Measurements from ENCODE around the gene FITM2. TPM values are rescaled to one million over a fixed set of nuclear protein-coding genes. Genes with fewer than 3 reads are reported as not detected.
"Not testable (repeated sequence)": the region's sequence is repeated elsewhere in the genome, so short reads cannot be mapped to it uniquely, and the experiment has no call there.

Gene FITM2
- total RNA-seq, 2 experiments from 2014 or later = 2.0 to 2.1 TPM

- DNase-seq = no peak
- Mint-ChIP-seq H3K4me3 (no peak overlapping the region), H3K9me3 (no peaks in the 10 kb centered on the region), H3K27ac (no peak overlapping the region), H3K36me3 (ENCODE audit: low read depth) (peaks cover 6% of the 10 kb centered on the region), H3K27me3 (no peaks in the 10 kb centered on the region), H3K4me1 (ENCODE audit: low read depth) (peaks cover 11% of the 10 kb centered on the region)
- POLR2A ChIA-PET = no interaction called here
- ATAC-seq = no peak
- CTCF ChIA-PET = interaction anchor here (3.2 to 3.5 kb wide), 2 partner anchors 85 to 87 kb away, joined by 11 to 13 read pairs; no protein-coding TSS in a partner anchor
- intact Hi-C loops (cut with micrococcal nuclease) = no loop called here
- TF ChIP-seq CTCF (IDR thresholded peaks at IDR 0.05) = no peak
These were observed 8.9 kb downstream of the FITM2 start for GRCh38 chr20:44302026-44302669.

- H3K4me3 Mint-ChIP-seq = no peak overlapping the region
- H3K9me3 Mint-ChIP-seq = no peaks in the 10 kb centered on the region
- no peaks in the 10 kb centered on the region for H3K36me3 Mint-ChIP-seq (ENCODE audit: low read depth)
- ChIA-PET POLR2A (no interaction called here), CTCF (interaction anchor here (1.4 to 3.5 kb wide), 4 partner anchors 9 to 89 kb away, joined by 3 to 14 read pairs (median 12); partner anchors contain the start of gene FITM2)
- DNase-seq (no peak), ATAC-seq (no peak)
- TF ChIP-seq CTCF (IDR thresholded peaks at IDR 0.05) = no peak
- intact Hi-C loops (cut with micrococcal nuclease) = no loop called here
- peaks cover 11% of the 10 kb centered on the region for H3K4me1 Mint-ChIP-seq (ENCODE audit: low read depth)
- H3K27ac Mint-ChIP-seq = no peak overlapping the region
- no peaks in the 10 kb centered on the region for H3K27me3 Mint-ChIP-seq
These were observed 9.7 kb downstream of the FITM2 start for GRCh38 chr20:44301285-44301684.

- CTCF ChIA-PET = interaction anchor here (2.3 to 3.5 kb wide), 2 partner anchors 12 to 84 kb away, joined by 13 to 14 read pairs; partner anchors contain the start of gene FITM2
These were observed 11.9 kb downstream of the FITM2 start for GRCh38 chr20:44299011-44299535.

GRCh38 chr20:44297721-44298120 lies 13.3 kb downstream of the FITM2 start:
- no peaks in the 10 kb centered on the region for H3K36me3 Mint-ChIP-seq (ENCODE audit: low read depth)
- no peak for TF ChIP-seq CTCF (IDR thresholded peaks at IDR 0.05)

More at GRCh38 chr20:44299011-44299535, 11.9 kb downstream of the FITM2 start:
- H3K36me3 Mint-ChIP-seq (ENCODE audit: low read depth); intact Hi-C loops (cut with micrococcal nuclease); H3K27ac Mint-ChIP-seq; ATAC-seq; H3K4me3 Mint-ChIP-seq; DNase-seq; H3K27me3 Mint-ChIP-seq; H3K9me3 Mint-ChIP-seq: not testable (repeated sequence)
- POLR2A ChIA-PET = interaction anchor here (1.9 kb wide), 1 partner anchor 11 kb away, joined by 5 read pairs; no protein-coding TSS in a partner anchor
- peaks cover 13% of the 10 kb centered on the region for H3K4me1 Mint-ChIP-seq (ENCODE audit: low read depth)

GRCh38 chr20:44296011-44296410 lies 15.0 kb downstream of the FITM2 start:
- CTCF ChIA-PET = no interaction called here
- TF ChIP-seq CTCF (IDR thresholded peaks at IDR 0.05) = no peak
- POLR2A ChIA-PET = no interaction called here
- ATAC-seq = no peak
- Mint-ChIP-seq H3K36me3 (ENCODE audit: low read depth) (no peaks in the 10 kb centered on the region), H3K4me3 (no peak overlapping the region), H3K4me1 (ENCODE audit: low read depth) (peaks cover 4% of the 10 kb centered on the region), H3K27ac (no peak overlapping the region), H3K9me3 (no peaks in the 10 kb centered on the region), H3K27me3 (no peaks in the 10 kb centered on the region)
- intact Hi-C loops (cut with micrococcal nuclease) = no loop called here
- DNase-seq = no peak

More at GRCh38 chr20:44297721-44298120, 13.3 kb downstream of the FITM2 start:
- CTCF ChIA-PET = interaction anchor here (1.1 kb wide), 1 partner anchor 81 kb away, joined by 3 read pairs; no protein-coding TSS in a partner anchor
- no peak for DNase-seq
- Mint-ChIP-seq H3K9me3 (no peaks in the 10 kb centered on the region), H3K27ac (no peak overlapping the region), H3K4me1 (ENCODE audit: low read depth) (peaks cover 12% of the 10 kb centered on the region), H3K27me3 (no peaks in the 10 kb centered on the region), H3K4me3 (no peak overlapping the region)
- POLR2A ChIA-PET = no interaction called here
- intact Hi-C loops (cut with micrococcal nuclease) = no loop called here
- no peak for ATAC-seq
